ENCODE results near the gene MYO7B. TPM values are rescaled to one million over a fixed set of nuclear protein-coding genes. Genes with fewer than 3 reads are reported as not detected.

Gene MYO7B
- total RNA-seq, 1 donor = 0.18 TPM

GRCh38 chr2:127565261-127566138, 30.0 kb downstream of the MYO7B start:
- H3K4me3 ChIP-seq (ENCODE audit: low read depth, low read length) = no peak overlapping the region
- no peak for TF ChIP-seq CTCF (IDR thresholded peaks at IDR 0.05; ENCODE audit: insufficient read depth, low read length)
- DNase-seq (ENCODE audit: low read depth) = no peak

GRCh38 chr2:127566139-127566417, 30.6 kb downstream of the MYO7B start:
- H3K4me3 ChIP-seq (ENCODE audit: low read depth, low read length) = no peak overlapping the region
- TF ChIP-seq CTCF (IDR thresholded peaks at IDR 0.05; ENCODE audit: insufficient read depth, low read length) = no peak
- no peak for DNase-seq (ENCODE audit: low read depth)

GRCh38 chr2:127566576-127566975, 31.1 kb downstream of the MYO7B start:
- TF ChIP-seq CTCF (IDR thresholded peaks at IDR 0.05; ENCODE audit: insufficient read depth, low read length) = no peak
- H3K4me3 ChIP-seq (ENCODE audit: low read depth, low read length) = no peak overlapping the region
- no peak for DNase-seq (ENCODE audit: low read depth)

- DNase-seq (ENCODE audit: low read depth) = no peak
- no peak overlapping the region for H3K4me3 ChIP-seq (ENCODE audit: low read depth, low read length)
- no peak for TF ChIP-seq CTCF (IDR thresholded peaks at IDR 0.05; ENCODE audit: insufficient read depth, low read length)
Observed at GRCh38 chr2:127567351-127567854, 31.9 kb downstream of the MYO7B start.

DNA sequence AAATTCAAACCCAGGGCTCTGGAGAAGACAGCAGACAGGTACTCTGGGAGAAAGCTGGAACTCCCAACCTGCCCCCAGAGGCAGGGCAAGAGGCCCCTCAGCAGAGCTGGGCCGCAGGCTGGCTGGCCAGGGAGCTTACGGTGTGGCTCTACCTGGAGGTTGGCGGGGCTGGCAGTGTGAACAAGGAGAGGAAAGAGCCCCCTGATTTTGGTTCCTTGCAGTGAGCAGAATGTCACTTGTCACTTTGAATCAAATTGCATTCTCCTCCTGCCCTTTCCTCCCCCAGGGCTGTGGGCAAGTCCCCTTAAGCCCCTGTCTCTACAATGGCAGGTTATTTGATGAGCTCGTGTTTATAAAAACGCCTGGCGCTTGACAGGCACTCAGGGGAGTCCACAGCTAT, 32.6 kb downstream of the MYO7B start:
- no peak for TF ChIP-seq CTCF (IDR thresholded peaks at IDR 0.05; ENCODE audit: insufficient read depth, low read length)
- no peak overlapping the region for H3K4me3 ChIP-seq (ENCODE audit: low read depth, low read length)
- no peak for DNase-seq (ENCODE audit: low read depth)

GRCh38 chr2:127569666-127570065, 34.2 kb downstream of the MYO7B start:
- TF ChIP-seq CTCF (IDR thresholded peaks at IDR 0.05; ENCODE audit: insufficient read depth, low read length) = no peak
- no peak overlapping the region for H3K4me3 ChIP-seq (ENCODE audit: low read depth, low read length)
- no peak for DNase-seq (ENCODE audit: low read depth)
